Measurements from ENCODE around the gene LRMDA. TPM values are rescaled to one million over a fixed set of nuclear protein-coding genes. Genes with fewer than 3 reads are reported as not detected.

The LRMDA gene
- total RNA-seq, 6 donors from 2014 or later, result 12.8 to 185 (median 18.1) TPM

GRCh38 chr10:75392271-75392670 is 39.2 kb upstream of the LRMDA start:
- Histone ChIP-seq H3K4me1 (peaks cover 5 to 31% (median 16%) of the 10 kb centered on the region in 4 donors), H3K27me3 (peaks cover 0 to 6% (median 3%) of the 10 kb centered on the region in 4 donors), H3K4me3 (no peak overlapping the region), H3K36me3 (no peaks in the 10 kb centered on the region), H3K9me3 (no peaks in the 10 kb centered on the region), H3K27ac (no peak overlapping the region)
- ATAC-seq (ENCODE audit: low FRiP score in 2 of 2) (no peak), DNase-seq (no peak)
- WGBS, 2 donors, result 92 to 93% methylated on average over 2 of the region's 2 CpGs
- TF ChIP-seq CTCF (IDR thresholded peaks at IDR 0.05) (no peak), POLR2AphosphoS5 (IDR thresholded peaks at IDR 0.05) (no peak)

- no peak for TF ChIP-seq POLR2AphosphoS5 (IDR thresholded peaks at IDR 0.05)
- no peak for TF ChIP-seq EP300 (IDR thresholded peaks at IDR 0.05)
- TF ChIP-seq CTCF (IDR thresholded peaks at IDR 0.05), result no peak
- no peak for TF ChIP-seq POLR2A (IDR thresholded peaks at IDR 0.05)
- H3K4me3 ChIP-seq, result no peak overlapping the region
- peaks cover 0 to 6% (median 3%) of the 10 kb centered on the region in 4 donors for H3K27me3 ChIP-seq
- peaks cover 5 to 31% (median 16%) of the 10 kb centered on the region in 4 donors for H3K4me1 ChIP-seq
- ATAC-seq (ENCODE audit: low FRiP score in 2 of 2) (no peak), DNase-seq (no peak)
- no peaks in the 10 kb centered on the region for H3K36me3 ChIP-seq
- no peaks in the 10 kb centered on the region for H3K9me3 ChIP-seq
- H3K27ac ChIP-seq, result no peak overlapping the region
Measured at GRCh38 chr10:75392744-75393143, 38.7 kb upstream of the LRMDA start.

- H3K4me3 ChIP-seq, result no peak overlapping the region
- H3K27ac ChIP-seq, result no peak overlapping the region
- peaks cover 0 to 9% (median 5%) of the 10 kb centered on the region in 4 donors for H3K36me3 ChIP-seq
- H3K27me3 ChIP-seq, result peaks cover 0 to 6% (median 3%) of the 10 kb centered on the region in 4 donors
- ATAC-seq (ENCODE audit: low FRiP score in 2 of 2), result no peak
- no peaks in the 10 kb centered on the region for H3K9me3 ChIP-seq
- DNase-seq, result no peak
- 91 to 97% methylated on average over 4 to 7 of the region's 7 CpGs for WGBS, 2 donors
- H3K4me1 ChIP-seq, result peaks cover 5 to 31% (median 16%) of the 10 kb centered on the region in 4 donors
- TF ChIP-seq EP300 (IDR thresholded peaks at IDR 0.05) (no peak), POLR2AphosphoS5 (IDR thresholded peaks at IDR 0.05) (no peak), POLR2A (IDR thresholded peaks at IDR 0.05) (no peak), CTCF (IDR thresholded peaks at IDR 0.05) (no peak)
Measured at GRCh38 chr10:75394221-75394620, 37.2 kb upstream of the LRMDA start.

- Histone ChIP-seq H3K36me3 (peaks cover 0 to 14% (median 6%) of the 10 kb centered on the region in 4 donors), H3K4me3 (peak overlapping the region; percentile 74 to 86 (median 82)), H3K27ac (peak overlapping the region; percentile 98), H3K4me1 (peaks cover 5 to 36% (median 16%) of the 10 kb centered on the region in 4 donors), H3K27me3 (peaks cover 0 to 6% (median 3%) of the 10 kb centered on the region in 4 donors), H3K9me3 (no peaks in the 10 kb centered on the region)
- ATAC-seq (ENCODE audit: low FRiP score in 2 of 2), result peak; percentile 34 to 68
- WGBS, 2 donors, result 23 to 34% methylated on average over 15 to 43 of the region's 64 CpGs
- peak; percentile 52 to 94 for DNase-seq
- TF ChIP-seq POLR2AphosphoS5 (IDR thresholded peaks at IDR 0.05), result peak in 1 of 2 donors; percentile 16
- peak; percentile 94 to 99 (median 95) for TF ChIP-seq CTCF (IDR thresholded peaks at IDR 0.05)
- TF ChIP-seq POLR2A (IDR thresholded peaks at IDR 0.05), result peak in 1 of 4 donors; percentile 10
- no peak for TF ChIP-seq EP300 (IDR thresholded peaks at IDR 0.05)
Measured at GRCh38 chr10:75395066-75395931, 36.1 kb upstream of the LRMDA start.
